Subcutaneous abdominal adipose tissue (tissue), 5 donors: Measurements from ENCODE around the gene FMN2.

Source experiments
- H3K27ac ChIP-seq: one replicate; pipeline ENCODE4 v1.7.0; 2013; ENCODE audit warnings: low read depth, mild to moderate bottlenecking, inconsistent platforms, low read length, moderate library complexity
- H3K27me3 ChIP-seq, 5 donors: one replicate each; pipeline ENCODE4 v1.7.0; 2013; ENCODE audit warnings: low read length in 5 of 5, inconsistent platforms in 1 of 5; ENCODE audit not compliant: control insufficient read depth in 5 of 5, insufficient read depth in 4 of 5
- H3K36me3 ChIP-seq, 5 donors: one replicate each; pipeline ENCODE4 v1.7.0; 2013; ENCODE audit warnings: low read length in 5 of 5; ENCODE audit not compliant: control insufficient read depth in 5 of 5, insufficient read depth in 5 of 5
- H3K4me1 ChIP-seq, 5 donors: one replicate each; pipeline ENCODE4 v1.7.0; 2013; ENCODE audit warnings: low read length in 5 of 5, mild to moderate bottlenecking in 3 of 5, moderate library complexity in 1 of 5; ENCODE audit not compliant: control insufficient read depth in 5 of 5, insufficient read depth in 5 of 5
- H3K4me3 ChIP-seq, 5 donors: one replicate each; pipeline ENCODE4 v1.7.0; 2013; ENCODE audit warnings: low read length in 5 of 5, low read depth in 1 of 5
- H3K9ac ChIP-seq, 5 donors: one replicate each; pipeline ENCODE4 v1.7.0; 2013; ENCODE audit warnings: low read length in 5 of 5, mild to moderate bottlenecking in 4 of 5, moderate library complexity in 3 of 5
- H3K9me3 ChIP-seq, 5 donors: one replicate each; pipeline ENCODE4 v1.7.0; 2013; ENCODE audit warnings: low read length in 5 of 5; ENCODE audit not compliant: control insufficient read depth in 5 of 5
- donor health status: healthy.
- donor health status: healthy.
- donor health status: healthy.
- donor health status: healthy.
- donor health status: healthy.

Gene FMN2

GRCh38 chr1:240152611-240153297, 61.1 kb downstream of the FMN2 start:
- Histone ChIP-seq H3K4me1 (no peaks in the 10 kb centered on the region), H3K9ac (no peak overlapping the region), H3K36me3 (no peaks in the 10 kb centered on the region), H3K27ac (no peak overlapping the region), H3K4me3 (no peak overlapping the region), H3K27me3 (no peaks in the 10 kb centered on the region), H3K9me3 (no peaks in the 10 kb centered on the region)

DNA sequence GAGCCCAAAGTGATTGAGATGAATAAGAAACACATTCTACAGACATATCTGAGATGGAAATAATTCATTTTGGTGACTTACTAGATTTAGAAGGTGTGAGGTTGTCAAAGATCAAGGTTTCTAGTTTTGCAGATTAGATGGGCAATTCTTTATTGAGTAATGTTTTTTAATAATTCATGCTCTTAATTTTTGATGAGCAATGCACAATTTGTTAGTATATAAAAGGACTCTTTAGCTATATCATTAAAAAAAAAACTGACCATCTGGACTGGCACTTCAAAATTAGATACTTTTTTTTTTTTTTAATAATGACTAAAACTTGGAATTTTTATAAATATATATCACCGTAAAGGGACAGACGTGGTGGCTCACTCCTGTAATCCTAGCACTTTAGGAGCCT, 63.9 kb downstream of the FMN2 start:
- H3K27me3 ChIP-seq, result no peaks in the 10 kb centered on the region
- no peaks in the 10 kb centered on the region for H3K4me1 ChIP-seq
- H3K9me3 ChIP-seq, result peaks cover 0 to 2% (median 0%) of the 10 kb centered on the region in 5 donors
- no peaks in the 10 kb centered on the region for H3K36me3 ChIP-seq
- H3K4me3 ChIP-seq, result no peak overlapping the region
- H3K9ac ChIP-seq, result no peak overlapping the region
- no peak overlapping the region for H3K27ac ChIP-seq

DNA sequence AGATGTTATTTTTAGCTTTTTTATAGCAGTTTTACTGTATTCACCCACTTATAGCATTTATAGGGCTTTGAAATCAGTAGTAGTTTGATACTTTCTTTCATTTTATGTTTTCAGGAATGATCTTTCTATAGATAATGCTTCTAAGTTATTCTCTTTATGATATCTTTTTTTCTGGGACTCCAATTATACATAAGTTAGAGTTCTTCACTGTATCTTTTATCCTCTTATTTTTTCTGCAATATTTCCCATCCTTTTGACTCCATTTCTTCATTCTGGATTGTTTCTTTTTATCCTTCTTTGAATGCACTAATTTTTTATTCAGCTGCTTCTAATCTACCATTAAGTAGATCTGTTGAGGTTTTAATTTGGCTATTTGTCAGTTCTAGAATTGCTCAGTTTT, 73.1 kb downstream of the FMN2 start:
- Histone ChIP-seq H3K27me3 (no peaks in the 10 kb centered on the region), H3K4me3 (no peak overlapping the region), H3K36me3 (no peaks in the 10 kb centered on the region), H3K9me3 (peaks cover 0 to 23% (median 6%) of the 10 kb centered on the region in 5 donors), H3K9ac (no peak overlapping the region), H3K27ac (no peak overlapping the region), H3K4me1 (no peaks in the 10 kb centered on the region)

- peaks cover 0 to 17% (median 3%) of the 10 kb centered on the region in 5 donors for H3K9me3 ChIP-seq
- H3K4me1 ChIP-seq, result no peaks in the 10 kb centered on the region
- no peaks in the 10 kb centered on the region for H3K36me3 ChIP-seq
- no peak overlapping the region for H3K4me3 ChIP-seq
- no peaks in the 10 kb centered on the region for H3K27me3 ChIP-seq
- no peak overlapping the region for H3K27ac ChIP-seq
- H3K9ac ChIP-seq, result no peak overlapping the region
These were observed 77.5 kb downstream of the FMN2 start for GRCh38 chr1:240169188-240169587.

DNA sequence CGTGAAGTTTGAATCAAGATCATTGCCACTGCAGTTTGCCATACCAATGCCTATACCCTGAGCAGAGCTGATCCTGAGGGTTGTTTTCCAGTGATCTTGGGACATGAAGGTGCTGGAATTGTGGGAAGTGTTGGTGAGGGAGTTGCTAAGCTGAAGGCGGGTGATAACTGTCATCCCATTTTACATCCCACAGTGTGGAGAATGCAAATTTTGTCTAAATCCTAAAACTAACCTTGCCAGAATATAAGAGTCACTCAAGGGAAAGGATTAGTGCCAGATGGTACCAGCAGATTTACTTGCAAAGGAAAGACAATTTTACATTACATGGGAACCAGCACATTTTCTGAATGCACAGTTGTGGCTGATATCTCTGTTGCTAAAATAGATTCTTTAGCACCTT, 78.6 kb downstream of the FMN2 start:
- Histone ChIP-seq H3K36me3 (no peaks in the 10 kb centered on the region), H3K4me1 (no peaks in the 10 kb centered on the region), H3K27ac (no peak overlapping the region), H3K4me3 (no peak overlapping the region), H3K9me3 (peaks cover 0 to 6% (median 0%) of the 10 kb centered on the region in 5 donors), H3K27me3 (no peaks in the 10 kb centered on the region), H3K9ac (no peak overlapping the region)

DNA sequence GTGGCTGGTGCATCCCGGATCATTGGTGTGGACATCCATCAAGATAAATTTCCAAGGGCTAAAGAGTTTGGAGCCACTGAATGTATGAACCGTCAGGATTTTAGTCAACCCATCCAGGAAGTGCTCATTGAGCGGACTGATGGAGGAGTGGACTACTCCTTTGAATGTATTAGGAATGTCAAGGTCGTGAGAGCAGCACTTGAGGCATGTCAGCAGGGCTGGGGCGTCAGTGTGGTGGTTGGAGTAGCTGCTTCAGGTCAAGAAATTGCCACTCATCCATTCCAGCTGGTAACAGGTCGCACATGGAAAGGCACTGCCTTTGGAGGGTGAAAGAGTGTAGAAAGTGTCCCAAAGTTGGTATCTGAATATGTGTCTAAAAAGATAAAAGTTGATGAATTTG, 79.1 kb downstream of the FMN2 start:
- no peaks in the 10 kb centered on the region for H3K4me1 ChIP-seq
- H3K36me3 ChIP-seq, result no peaks in the 10 kb centered on the region
- no peak overlapping the region for H3K9ac ChIP-seq
- H3K4me3 ChIP-seq, result no peak overlapping the region
- no peak overlapping the region for H3K27ac ChIP-seq
- no peaks in the 10 kb centered on the region for H3K27me3 ChIP-seq
- H3K9me3 ChIP-seq, result peaks cover 0 to under 1% (median 0%) of the 10 kb centered on the region in 5 donors

DNA sequence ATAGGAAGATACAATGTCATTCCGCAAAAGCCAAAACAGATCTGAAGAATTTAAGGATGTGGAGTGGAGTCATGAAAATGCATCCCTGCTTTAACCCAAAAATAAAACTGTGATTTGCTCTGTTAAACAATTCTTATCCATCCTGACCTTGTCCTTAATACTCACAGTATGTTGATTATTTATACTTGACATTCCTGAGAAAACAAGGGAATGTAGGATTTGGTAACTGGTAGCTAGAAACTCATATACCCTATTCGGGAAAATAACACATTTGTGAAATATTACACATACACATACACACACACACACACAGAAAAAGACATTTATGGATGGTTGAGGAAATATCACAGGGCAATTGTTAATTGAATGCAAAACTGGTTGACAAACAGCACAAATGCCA, 80.2 kb downstream of the FMN2 start:
- no peak overlapping the region for H3K27ac ChIP-seq
- no peaks in the 10 kb centered on the region for H3K9me3 ChIP-seq
- no peaks in the 10 kb centered on the region for H3K4me1 ChIP-seq
- no peaks in the 10 kb centered on the region for H3K36me3 ChIP-seq
- H3K4me3 ChIP-seq, result no peak overlapping the region
- H3K9ac ChIP-seq, result no peak overlapping the region
- no peaks in the 10 kb centered on the region for H3K27me3 ChIP-seq

DNA sequence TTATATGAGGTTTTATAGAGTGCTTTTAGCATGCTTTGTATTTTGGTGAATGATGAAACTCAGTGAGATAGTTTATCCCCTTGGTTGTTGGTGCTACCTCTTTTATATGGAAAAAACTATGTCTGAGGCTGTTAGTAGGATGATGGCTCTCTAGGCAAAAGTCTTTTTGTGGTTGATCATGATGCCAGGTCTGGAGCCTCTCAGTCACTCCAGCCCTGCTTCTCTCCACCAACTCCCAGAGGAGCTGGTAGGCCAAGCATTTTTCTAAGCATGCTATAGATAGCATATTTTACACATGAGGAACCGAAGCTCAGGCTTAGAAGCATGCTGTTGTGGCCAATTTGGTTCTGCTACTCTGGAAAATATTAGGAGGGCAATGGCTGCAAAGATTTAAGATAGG, 82.2 kb downstream of the FMN2 start:
- no peaks in the 10 kb centered on the region for H3K36me3 ChIP-seq
- H3K4me3 ChIP-seq, result no peak overlapping the region
- no peaks in the 10 kb centered on the region for H3K27me3 ChIP-seq
- H3K27ac ChIP-seq, result no peak overlapping the region
- no peaks in the 10 kb centered on the region for H3K4me1 ChIP-seq
- no peaks in the 10 kb centered on the region for H3K9me3 ChIP-seq
- H3K9ac ChIP-seq, result no peak overlapping the region

- no peaks in the 10 kb centered on the region for H3K9me3 ChIP-seq
- H3K9ac ChIP-seq, result no peak overlapping the region
- no peaks in the 10 kb centered on the region for H3K4me1 ChIP-seq
- H3K27me3 ChIP-seq, result no peaks in the 10 kb centered on the region
- H3K4me3 ChIP-seq, result no peak overlapping the region
- H3K27ac ChIP-seq, result no peak overlapping the region
- no peaks in the 10 kb centered on the region for H3K36me3 ChIP-seq
These were observed 83.1 kb downstream of the FMN2 start for GRCh38 chr1:240174734-240175133.

DNA sequence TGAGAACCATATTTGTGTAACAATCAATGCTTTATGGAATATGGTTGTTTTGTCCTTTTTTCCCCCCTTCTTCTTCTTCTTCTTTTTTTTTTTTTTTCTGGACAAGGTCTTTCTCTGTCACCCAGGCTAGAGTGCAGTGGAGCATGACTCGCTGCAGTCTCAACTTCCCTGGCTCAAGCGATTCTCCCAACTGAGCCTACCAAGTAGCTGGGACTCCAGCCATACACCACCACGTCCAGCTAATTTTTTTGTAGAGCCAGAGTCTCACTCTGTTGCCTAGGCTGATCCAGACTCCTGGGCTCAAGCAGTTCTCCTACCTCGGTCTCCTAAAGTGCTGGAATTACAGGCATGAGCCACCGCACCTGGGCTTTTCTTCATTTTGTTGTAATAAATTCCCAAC, 86.7 kb downstream of the FMN2 start:
- Histone ChIP-seq H3K9ac (no peak overlapping the region), H3K27me3 (no peaks in the 10 kb centered on the region), H3K36me3 (no peaks in the 10 kb centered on the region), H3K9me3 (no peaks in the 10 kb centered on the region), H3K27ac (no peak overlapping the region), H3K4me3 (no peak overlapping the region), H3K4me1 (no peaks in the 10 kb centered on the region)
